Measurements from ENCODE around the gene CBR3.
"Not testable (repeated sequence)": the region's sequence is repeated elsewhere in the genome, so short reads cannot be mapped to it uniquely, and the experiment has no call there.

DNA sequence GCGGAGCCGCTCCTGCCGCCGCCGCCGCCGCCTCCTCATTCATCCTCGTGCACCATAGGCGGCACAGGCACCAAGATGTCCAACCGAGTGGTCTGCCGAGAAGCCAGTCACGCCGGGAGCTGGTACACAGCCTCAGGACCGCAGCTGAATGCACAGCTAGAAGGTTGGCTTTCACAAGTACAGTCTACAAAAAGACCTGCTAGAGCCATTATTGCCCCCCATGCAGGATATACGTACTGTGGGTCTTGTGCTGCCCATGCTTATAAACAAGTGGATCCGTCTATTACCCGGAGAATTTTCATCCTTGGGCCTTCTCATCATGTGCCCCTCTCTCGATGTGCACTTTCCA is 4.5 kb upstream of the CBR3 start:
- not testable (repeated sequence) for TF ChIP-seq POLR2A (IDR thresholded peaks at IDR 0.05; ENCODE audit: borderline replicate concordance, extremely low read depth, insufficient read depth, insufficient read length); SIN3A (IDR thresholded peaks at IDR 0.05; ENCODE audit: low read depth)
- TF ChIP-seq, protein P1, sequence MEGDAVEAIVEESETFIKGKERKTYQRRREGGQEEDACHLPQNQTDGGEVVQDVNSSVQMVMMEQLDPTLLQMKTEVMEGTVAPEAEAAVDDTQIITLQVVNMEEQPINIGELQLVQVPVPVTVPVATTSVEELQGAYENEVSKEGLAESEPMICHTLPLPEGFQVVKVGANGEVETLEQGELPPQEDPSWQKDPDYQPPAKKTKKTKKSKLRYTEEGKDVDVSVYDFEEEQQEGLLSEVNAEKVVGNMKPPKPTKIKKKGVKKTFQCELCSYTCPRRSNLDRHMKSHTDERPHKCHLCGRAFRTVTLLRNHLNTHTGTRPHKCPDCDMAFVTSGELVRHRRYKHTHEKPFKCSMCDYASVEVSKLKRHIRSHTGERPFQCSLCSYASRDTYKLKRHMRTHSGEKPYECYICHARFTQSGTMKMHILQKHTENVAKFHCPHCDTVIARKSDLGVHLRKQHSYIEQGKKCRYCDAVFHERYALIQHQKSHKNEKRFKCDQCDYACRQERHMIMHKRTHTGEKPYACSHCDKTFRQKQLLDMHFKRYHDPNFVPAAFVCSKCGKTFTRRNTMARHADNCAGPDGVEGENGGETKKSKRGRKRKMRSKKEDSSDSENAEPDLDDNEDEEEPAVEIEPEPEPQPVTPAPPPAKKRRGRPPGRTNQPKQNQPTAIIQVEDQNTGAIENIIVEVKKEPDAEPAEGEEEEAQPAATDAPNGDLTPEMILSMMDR (IDR thresholded peaks at IDR 0.05 in 2 of 3, conservative IDR thresholded peaks at IDR 0.05 in 1 of 3; ENCODE audit: borderline replicate concordance in 1 of 3, insufficient read depth in 1 of 3, low read depth in 2 of 3, low read length in 2 of 3) = not testable (repeated sequence)
- TF ChIP-seq, protein P2, sequence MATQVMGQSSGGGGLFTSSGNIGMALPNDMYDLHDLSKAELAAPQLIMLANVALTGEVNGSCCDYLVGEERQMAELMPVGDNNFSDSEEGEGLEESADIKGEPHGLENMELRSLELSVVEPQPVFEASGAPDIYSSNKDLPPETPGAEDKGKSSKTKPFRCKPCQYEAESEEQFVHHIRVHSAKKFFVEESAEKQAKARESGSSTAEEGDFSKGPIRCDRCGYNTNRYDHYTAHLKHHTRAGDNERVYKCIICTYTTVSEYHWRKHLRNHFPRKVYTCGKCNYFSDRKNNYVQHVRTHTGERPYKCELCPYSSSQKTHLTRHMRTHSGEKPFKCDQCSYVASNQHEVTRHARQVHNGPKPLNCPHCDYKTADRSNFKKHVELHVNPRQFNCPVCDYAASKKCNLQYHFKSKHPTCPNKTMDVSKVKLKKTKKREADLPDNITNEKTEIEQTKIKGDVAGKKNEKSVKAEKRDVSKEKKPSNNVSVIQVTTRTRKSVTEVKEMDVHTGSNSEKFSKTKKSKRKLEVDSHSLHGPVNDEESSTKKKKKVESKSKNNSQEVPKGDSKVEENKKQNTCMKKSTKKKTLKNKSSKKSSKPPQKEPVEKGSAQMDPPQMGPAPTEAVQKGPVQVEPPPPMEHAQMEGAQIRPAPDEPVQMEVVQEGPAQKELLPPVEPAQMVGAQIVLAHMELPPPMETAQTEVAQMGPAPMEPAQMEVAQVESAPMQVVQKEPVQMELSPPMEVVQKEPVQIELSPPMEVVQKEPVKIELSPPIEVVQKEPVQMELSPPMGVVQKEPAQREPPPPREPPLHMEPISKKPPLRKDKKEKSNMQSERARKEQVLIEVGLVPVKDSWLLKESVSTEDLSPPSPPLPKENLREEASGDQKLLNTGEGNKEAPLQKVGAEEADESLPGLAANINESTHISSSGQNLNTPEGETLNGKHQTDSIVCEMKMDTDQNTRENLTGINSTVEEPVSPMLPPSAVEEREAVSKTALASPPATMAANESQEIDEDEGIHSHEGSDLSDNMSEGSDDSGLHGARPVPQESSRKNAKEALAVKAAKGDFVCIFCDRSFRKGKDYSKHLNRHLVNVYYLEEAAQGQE (IDR thresholded peaks at IDR 0.05; ENCODE audit: low read depth) = not testable (repeated sequence)

All from HCT116 (cell line).